ENCODE results near the gene ASIC3. TPM values are rescaled to one million over a fixed set of nuclear protein-coding genes. Genes with fewer than 3 reads are reported as not detected.
A peak's percentile ranks its signal among the peaks of the same experiment; 100 is the strongest.

The ASIC3 gene
- total RNA-seq, 2 donors from 2014 or later = 2.5 to 3.0 TPM

DNA sequence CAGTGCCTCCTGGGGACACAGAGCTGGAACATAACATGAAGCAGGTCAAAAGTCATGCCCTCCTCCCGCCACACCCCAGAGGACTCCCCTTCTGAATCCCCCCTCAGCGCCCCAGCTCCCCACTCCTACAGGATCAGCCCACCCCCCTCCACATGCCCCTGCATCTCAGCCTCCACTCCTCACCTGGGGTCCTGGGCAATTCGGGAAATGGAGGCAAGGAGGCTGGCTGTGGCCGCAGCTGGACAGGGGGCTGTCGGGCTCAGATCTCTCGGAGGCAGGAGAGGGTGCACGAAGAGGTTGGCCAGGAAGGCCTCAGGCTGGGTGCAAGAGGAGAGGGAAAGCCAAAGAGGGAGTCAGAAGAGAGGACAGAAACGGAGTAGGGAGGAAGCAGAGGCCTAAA is 31.8 kb upstream of the ASIC3 start:
- Mint-ChIP-seq H3K27me3 (ENCODE audit: insufficient read depth) (peaks cover 95% of the 10 kb centered on the region), H3K4me1 (peaks cover 24% of the 10 kb centered on the region), H3K27ac (no peak overlapping the region), H3K4me3 (no peak overlapping the region), H3K36me3 (ENCODE audit: low read depth) (no peaks in the 10 kb centered on the region), H3K9me3 (peaks cover 3% of the 10 kb centered on the region)
- no peak overlapping the region for H3K4me3 ChIP-seq (ENCODE audit: low read length)
- WGBS, 2 experiments (ENCODE audit: insufficient coverage in 1 of 2, insufficient read length in 1 of 2) = 91% methylated on average over 6 to 8 of the region's 8 CpGs
- H3K36me3 ChIP-seq (ENCODE audit: control insufficient read depth, insufficient read depth, low read length) = no peaks in the 10 kb centered on the region
- H3K4me1 ChIP-seq (ENCODE audit: control insufficient read depth, insufficient read depth, low read length) = no peaks in the 10 kb centered on the region
- H3K27ac ChIP-seq (ENCODE audit: low read depth, low read length) = no peak overlapping the region
- DNase-seq = no peak
- H3K27me3 ChIP-seq (ENCODE audit: control insufficient read depth, insufficient read depth, low read length, poor library complexity, severe bottlenecking) = peaks cover 46% of the 10 kb centered on the region
- no peak overlapping the region for H3K9ac ChIP-seq (ENCODE audit: extremely low read depth, low read length, poor library complexity, severe bottlenecking)
- TF ChIP-seq, protein P1, sequence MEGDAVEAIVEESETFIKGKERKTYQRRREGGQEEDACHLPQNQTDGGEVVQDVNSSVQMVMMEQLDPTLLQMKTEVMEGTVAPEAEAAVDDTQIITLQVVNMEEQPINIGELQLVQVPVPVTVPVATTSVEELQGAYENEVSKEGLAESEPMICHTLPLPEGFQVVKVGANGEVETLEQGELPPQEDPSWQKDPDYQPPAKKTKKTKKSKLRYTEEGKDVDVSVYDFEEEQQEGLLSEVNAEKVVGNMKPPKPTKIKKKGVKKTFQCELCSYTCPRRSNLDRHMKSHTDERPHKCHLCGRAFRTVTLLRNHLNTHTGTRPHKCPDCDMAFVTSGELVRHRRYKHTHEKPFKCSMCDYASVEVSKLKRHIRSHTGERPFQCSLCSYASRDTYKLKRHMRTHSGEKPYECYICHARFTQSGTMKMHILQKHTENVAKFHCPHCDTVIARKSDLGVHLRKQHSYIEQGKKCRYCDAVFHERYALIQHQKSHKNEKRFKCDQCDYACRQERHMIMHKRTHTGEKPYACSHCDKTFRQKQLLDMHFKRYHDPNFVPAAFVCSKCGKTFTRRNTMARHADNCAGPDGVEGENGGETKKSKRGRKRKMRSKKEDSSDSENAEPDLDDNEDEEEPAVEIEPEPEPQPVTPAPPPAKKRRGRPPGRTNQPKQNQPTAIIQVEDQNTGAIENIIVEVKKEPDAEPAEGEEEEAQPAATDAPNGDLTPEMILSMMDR (conservative IDR thresholded peaks at IDR 0.05) = no peak
- no peaks in the 10 kb centered on the region for H3K9me3 ChIP-seq (ENCODE audit: control insufficient read depth, low read length)

DNA sequence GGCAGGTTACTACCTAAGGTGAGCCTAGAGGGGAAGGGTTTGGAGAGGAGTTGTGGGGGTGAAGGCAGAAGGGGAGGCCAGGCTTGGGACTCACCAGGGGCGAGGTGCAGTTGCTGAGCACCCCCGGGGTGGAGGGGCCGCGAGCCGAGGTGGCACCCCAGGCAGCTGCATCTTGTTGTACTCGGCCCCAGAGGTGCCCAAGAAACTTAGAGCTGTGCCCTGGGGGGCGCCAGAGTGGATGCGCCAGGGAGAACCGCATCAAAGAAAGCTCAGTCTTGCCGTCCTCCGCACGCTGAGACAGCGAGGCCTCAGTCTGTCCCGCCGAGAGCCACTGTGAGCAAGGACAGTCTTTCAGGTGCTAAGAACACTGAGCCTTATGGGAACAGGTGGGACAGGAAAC is 31.4 kb upstream of the ASIC3 start:
- no peak overlapping the region for H3K4me3 Mint-ChIP-seq
- peaks cover 95% of the 10 kb centered on the region for H3K27me3 Mint-ChIP-seq (ENCODE audit: insufficient read depth)
- Histone ChIP-seq H3K27ac (ENCODE audit: low read depth, low read length) (no peak overlapping the region), H3K4me1 (ENCODE audit: control insufficient read depth, insufficient read depth, low read length) (no peaks in the 10 kb centered on the region), H3K36me3 (ENCODE audit: control insufficient read depth, insufficient read depth, low read length) (no peaks in the 10 kb centered on the region), H3K4me3 (ENCODE audit: low read length) (no peak overlapping the region), H3K9ac (ENCODE audit: extremely low read depth, low read length, poor library complexity, severe bottlenecking) (no peak overlapping the region), H3K9me3 (ENCODE audit: control insufficient read depth, low read length) (no peaks in the 10 kb centered on the region), H3K27me3 (ENCODE audit: control insufficient read depth, insufficient read depth, low read length, poor library complexity, severe bottlenecking) (peaks cover 46% of the 10 kb centered on the region)
- DNase-seq = peak; percentile 60
- H3K36me3 Mint-ChIP-seq (ENCODE audit: low read depth) = no peaks in the 10 kb centered on the region
- H3K4me1 Mint-ChIP-seq = peaks cover 24% of the 10 kb centered on the region
- H3K9me3 Mint-ChIP-seq = peaks cover 3% of the 10 kb centered on the region
- TF ChIP-seq, protein P1 (conservative IDR thresholded peaks at IDR 0.05) = no peak
- no peak overlapping the region for H3K27ac Mint-ChIP-seq
- WGBS, 2 experiments (ENCODE audit: insufficient coverage in 1 of 2, insufficient read length in 1 of 2) = 89 to 96% methylated on average over 8 to 15 of the region's 15 CpGs

GRCh38 chr7:151017370-151017952 is 30.9 kb upstream of the ASIC3 start:
- peaks cover 21% of the 10 kb centered on the region for H3K4me1 Mint-ChIP-seq
- peaks cover 92% of the 10 kb centered on the region for H3K27me3 Mint-ChIP-seq (ENCODE audit: insufficient read depth)
- TF ChIP-seq, protein P1 (conservative IDR thresholded peaks at IDR 0.05) = no peak
- 80 to 88% methylated on average over 8 to 13 of the region's 13 CpGs for WGBS, 2 experiments (ENCODE audit: insufficient coverage in 1 of 2, insufficient read length in 1 of 2)
- DNase-seq = peak; percentile 51
- no peaks in the 10 kb centered on the region for H3K36me3 Mint-ChIP-seq (ENCODE audit: low read depth)
- no peak overlapping the region for H3K4me3 ChIP-seq (ENCODE audit: low read length)
- H3K27ac ChIP-seq (ENCODE audit: low read depth, low read length) = no peak overlapping the region
- H3K9ac ChIP-seq (ENCODE audit: extremely low read depth, low read length, poor library complexity, severe bottlenecking) = no peak overlapping the region
- H3K27ac Mint-ChIP-seq = no peak overlapping the region
- H3K9me3 Mint-ChIP-seq = peaks cover 3% of the 10 kb centered on the region
- no peaks in the 10 kb centered on the region for H3K36me3 ChIP-seq (ENCODE audit: control insufficient read depth, insufficient read depth, low read length)
- H3K9me3 ChIP-seq (ENCODE audit: control insufficient read depth, low read length) = no peaks in the 10 kb centered on the region
- peak overlapping the region; percentile 50 for H3K4me3 Mint-ChIP-seq
- H3K27me3 ChIP-seq (ENCODE audit: control insufficient read depth, insufficient read depth, low read length, poor library complexity, severe bottlenecking) = peaks cover 46% of the 10 kb centered on the region
- no peaks in the 10 kb centered on the region for H3K4me1 ChIP-seq (ENCODE audit: control insufficient read depth, insufficient read depth, low read length)

Measured in endodermal cell (in vitro differentiated cells).